ENCODE measurements around the gene B9D2.

B9D2 gene

GRCh38 chr19:41310033-41310831 is 53.7 kb downstream of the B9D2 start, which contains the start of gene CCDC97:
Gene CCDC97, plus strand, starts transcription at chr19:41310172. Its CDS starts 139 bp downstream, at chr19:41310311.
- Mint-ChIP-seq H3K4me3 (peak within 1 kb of the TSS; percentile 91), H3K36me3 (peaks cover 50% of the 10 kb centered on the region), H3K27me3 (peaks cover 6% of the 10 kb centered on the region), H3K27ac (peak within 1 kb of the TSS; percentile 95), H3K4me1 (peaks cover 73% of the 10 kb centered on the region), H3K9me3 (no peaks in the 10 kb centered on the region)
- DNase-seq, result peak; percentile 92
- CTCF ChIA-PET, result interaction anchor here (0.6 to 3.9 kb wide), 4 partner anchors 12 to 260 kb away, joined by 3 to 39 read pairs (median 12); partner anchors contain the start of gene HNRNPUL1

DNA sequence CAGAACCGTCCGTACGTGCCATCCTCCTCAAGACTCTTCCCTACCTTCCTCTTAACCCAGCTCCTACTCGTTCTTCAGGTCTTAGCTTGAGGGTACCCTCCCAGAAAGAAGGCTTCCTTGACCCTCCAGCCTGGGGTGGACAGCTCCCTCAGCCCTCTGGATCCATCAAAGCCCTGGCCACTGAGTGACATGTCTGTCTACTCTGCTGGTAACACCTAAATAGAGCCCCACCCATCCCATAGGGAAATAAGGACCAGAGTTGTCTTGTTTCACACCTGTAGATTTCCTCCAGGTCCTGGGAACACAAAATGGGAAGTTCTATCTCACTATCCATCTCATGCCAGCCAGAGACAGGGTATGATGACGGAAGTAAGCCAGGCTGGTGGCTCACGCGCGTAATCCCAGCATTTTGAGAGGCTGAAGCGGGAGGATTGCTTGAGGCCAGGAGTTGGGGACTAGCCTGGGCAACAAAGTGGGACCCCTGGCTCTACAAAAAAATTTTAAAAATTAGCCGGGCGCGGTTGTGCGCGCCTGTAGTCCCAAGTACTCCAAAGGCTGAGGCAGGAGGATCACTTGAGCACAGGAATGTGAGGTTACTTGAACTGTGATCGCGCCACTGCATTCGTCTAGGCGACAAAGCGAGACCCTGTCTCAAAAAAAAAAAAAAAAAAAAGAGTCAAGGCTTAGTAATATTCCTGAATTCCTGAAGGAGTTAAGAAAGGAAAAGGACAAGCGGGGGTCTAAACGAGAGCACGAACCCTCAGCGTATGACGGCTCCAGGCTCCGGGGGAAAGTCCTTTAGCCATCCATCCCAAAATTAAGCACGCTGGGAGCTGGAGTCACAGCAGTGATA is 54.5 kb downstream of the B9D2 start:
- Mint-ChIP-seq H3K36me3 (peaks cover 59% of the 10 kb centered on the region), H3K27ac (peak overlapping the region; percentile 95), H3K27me3 (peaks cover 6% of the 10 kb centered on the region), H3K9me3 (no peaks in the 10 kb centered on the region), H3K4me1 (peaks cover 82% of the 10 kb centered on the region), H3K4me3 (peak overlapping the region; percentile 91)
- no peak for DNase-seq
- CTCF ChIA-PET, result interaction anchor here (0.6 to 3.9 kb wide), 17 partner anchors 11 to 238 kb away, joined by 3 to 39 read pairs (median 4); partner anchors contain the start of gene HNRNPUL1

GRCh38 chr19:41308450-41309179 is 55.3 kb downstream of the B9D2 start:
- peaks cover 85% of the 10 kb centered on the region for H3K4me1 Mint-ChIP-seq
- peaks cover 6% of the 10 kb centered on the region for H3K27me3 Mint-ChIP-seq
- peaks cover 65% of the 10 kb centered on the region for H3K36me3 Mint-ChIP-seq
- no peaks in the 10 kb centered on the region for H3K9me3 Mint-ChIP-seq
- DNase-seq, result peak; percentile 95
- peak overlapping the region; percentile 95 for H3K27ac Mint-ChIP-seq
- CTCF ChIA-PET, result interaction anchor here (0.7 to 3.9 kb wide), 18 partner anchors 10 to 239 kb away, joined by 3 to 39 read pairs (median 4); partner anchors contain the start of gene HNRNPUL1
- peak overlapping the region; percentile 91 for H3K4me3 Mint-ChIP-seq

DNA sequence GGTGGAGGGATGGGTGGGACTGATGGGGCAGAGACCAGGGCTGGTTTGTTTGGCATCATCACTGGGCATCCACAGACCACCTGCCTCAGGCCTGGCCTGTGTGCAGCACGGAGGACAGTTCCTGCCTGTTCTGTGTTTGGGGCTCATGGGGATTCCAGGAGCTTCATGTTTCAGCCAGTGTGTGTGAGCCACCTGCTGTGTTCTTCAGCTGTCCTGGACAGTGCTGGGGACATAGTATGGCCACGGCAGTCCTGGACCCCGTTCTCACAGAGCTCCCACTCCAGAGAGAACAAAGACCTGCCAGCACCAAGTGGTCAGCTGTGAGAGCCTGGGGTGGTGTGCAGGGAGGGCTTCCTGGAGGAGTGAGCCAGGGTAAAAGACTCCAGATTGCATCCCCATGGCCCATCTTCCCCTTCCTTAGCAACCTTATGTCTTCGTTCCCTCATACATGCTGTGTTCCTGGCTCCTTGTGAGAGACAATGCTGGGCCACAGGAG is 55.9 kb downstream of the B9D2 start:
- H3K27me3 Mint-ChIP-seq, result peaks cover 6% of the 10 kb centered on the region
- CTCF ChIA-PET, result interaction anchor here (0.9 to 3.9 kb wide), 13 partner anchors 10 to 240 kb away, joined by 3 to 39 read pairs (median 6); partner anchors contain the start of gene HNRNPUL1
- DNase-seq, result no peak
- H3K4me1 Mint-ChIP-seq, result peaks cover 85% of the 10 kb centered on the region
- peak overlapping the region; percentile 91 for H3K4me3 Mint-ChIP-seq
- H3K27ac Mint-ChIP-seq, result peak overlapping the region; percentile 95
- peaks cover 65% of the 10 kb centered on the region for H3K36me3 Mint-ChIP-seq
- H3K9me3 Mint-ChIP-seq, result no peaks in the 10 kb centered on the region

- Mint-ChIP-seq H3K4me3 (peak overlapping the region; percentile 91), H3K36me3 (peaks cover 71% of the 10 kb centered on the region), H3K4me1 (peaks cover 90% of the 10 kb centered on the region), H3K27me3 (peaks cover 6% of the 10 kb centered on the region), H3K27ac (peak overlapping the region; percentile 95), H3K9me3 (no peaks in the 10 kb centered on the region)
- CTCF ChIA-PET, result interaction anchor here (0.9 to 3.9 kb wide), 8 partner anchors 9 to 180 kb away, joined by 3 to 39 read pairs (median 13); partner anchors contain the start of gene HNRNPUL1
- DNase-seq, result peak; percentile 48
Observed at GRCh38 chr19:41307090-41307875, 56.7 kb downstream of the B9D2 start.

- H3K36me3 Mint-ChIP-seq, result peaks cover 73% of the 10 kb centered on the region
- peak; percentile 37 for DNase-seq
Observed at GRCh38 chr19:41305927-41306793, 57.8 kb downstream of the B9D2 start.

DNA sequence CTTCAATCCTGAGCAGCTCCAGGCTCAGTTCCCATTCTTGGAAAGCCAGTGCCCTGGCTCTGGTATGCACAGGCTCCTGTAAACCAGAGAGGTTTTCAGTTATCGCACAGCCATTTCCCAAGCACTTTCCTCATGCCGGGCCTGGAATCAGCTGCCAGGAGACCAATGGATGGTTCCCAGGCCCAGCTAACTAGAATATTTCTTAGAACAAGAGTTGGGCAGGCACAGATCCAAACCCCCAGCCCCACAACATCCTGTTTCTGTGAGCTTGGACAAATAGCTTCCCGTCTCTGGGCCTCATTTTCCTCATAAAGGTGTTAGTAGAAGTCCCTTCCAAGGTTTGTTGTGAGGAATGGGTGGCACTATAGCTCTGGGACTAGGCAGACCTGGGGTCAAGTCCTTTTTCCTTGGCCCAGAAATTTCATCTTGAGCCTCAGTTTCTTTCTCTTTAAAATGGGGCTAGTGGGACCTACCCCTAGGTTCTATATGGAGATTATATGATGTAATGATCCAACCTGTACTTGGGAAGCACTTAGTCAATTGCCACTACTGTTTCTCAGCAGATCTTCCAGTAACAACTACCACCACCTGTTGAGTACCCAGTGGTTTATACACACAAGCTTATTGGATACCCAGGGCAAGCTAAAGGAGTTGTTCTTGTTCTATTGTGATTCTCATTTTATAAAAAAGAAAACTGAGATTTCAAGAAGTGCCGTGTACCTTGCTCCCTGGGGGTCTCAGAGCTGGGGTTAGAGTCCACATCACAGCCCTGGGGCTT is 59.1 kb downstream of the B9D2 start:
- CTCF ChIA-PET, result interaction anchor here (0.7 to 1.3 kb wide), 4 partner anchors 9 to 101 kb away, joined by 3 to 4 read pairs (median 3); no protein-coding TSS in a partner anchor
- H3K27me3 Mint-ChIP-seq, result peaks cover 3% of the 10 kb centered on the region
- H3K9me3 Mint-ChIP-seq, result no peaks in the 10 kb centered on the region
- peak overlapping the region; percentile 74 for H3K4me3 Mint-ChIP-seq
- peak; percentile 15 for DNase-seq
- H3K36me3 Mint-ChIP-seq, result peaks cover 75% of the 10 kb centered on the region
- H3K4me1 Mint-ChIP-seq, result peaks cover 94% of the 10 kb centered on the region
- H3K27ac Mint-ChIP-seq, result peak overlapping the region; percentile 95

More at GRCh38 chr19:41305927-41306793, 57.8 kb downstream of the B9D2 start:
- H3K4me3 Mint-ChIP-seq, result peak overlapping the region; percentile 91
- CTCF ChIA-PET, result interaction anchor here (0.8 to 3.9 kb wide), 3 partner anchors 42 to 102 kb away, joined by 3 to 39 read pairs (median 30); partner anchors contain the start of gene HNRNPUL1
- H3K4me1 Mint-ChIP-seq, result peaks cover 91% of the 10 kb centered on the region
- peaks cover 6% of the 10 kb centered on the region for H3K27me3 Mint-ChIP-seq
- H3K27ac Mint-ChIP-seq, result peak overlapping the region; percentile 95
- H3K9me3 Mint-ChIP-seq, result no peaks in the 10 kb centered on the region
